GM12873 (cell line): ENCODE results near the gene TRIM75.
A peak's percentile ranks its signal among the peaks of the same experiment; 100 is the strongest.

ENCODE experiments used
- TF ChIP-seq, protein P1 (sequence below): IDR thresholded peaks from 2 replicates; pipeline ENCODE4 v1.5.1; 2012; ENCODE audit warnings: low read depth, mild to moderate bottlenecking, moderate library complexity, low read length, control low read depth; ENCODE audit not compliant: insufficient read depth; ENCODE audit errors: missing control alignments

TRIM75 gene

GRCh38 chr4:165055601-165056000 is 1.9 kb downstream of the TRIM75 start:
- TF ChIP-seq, protein P1, sequence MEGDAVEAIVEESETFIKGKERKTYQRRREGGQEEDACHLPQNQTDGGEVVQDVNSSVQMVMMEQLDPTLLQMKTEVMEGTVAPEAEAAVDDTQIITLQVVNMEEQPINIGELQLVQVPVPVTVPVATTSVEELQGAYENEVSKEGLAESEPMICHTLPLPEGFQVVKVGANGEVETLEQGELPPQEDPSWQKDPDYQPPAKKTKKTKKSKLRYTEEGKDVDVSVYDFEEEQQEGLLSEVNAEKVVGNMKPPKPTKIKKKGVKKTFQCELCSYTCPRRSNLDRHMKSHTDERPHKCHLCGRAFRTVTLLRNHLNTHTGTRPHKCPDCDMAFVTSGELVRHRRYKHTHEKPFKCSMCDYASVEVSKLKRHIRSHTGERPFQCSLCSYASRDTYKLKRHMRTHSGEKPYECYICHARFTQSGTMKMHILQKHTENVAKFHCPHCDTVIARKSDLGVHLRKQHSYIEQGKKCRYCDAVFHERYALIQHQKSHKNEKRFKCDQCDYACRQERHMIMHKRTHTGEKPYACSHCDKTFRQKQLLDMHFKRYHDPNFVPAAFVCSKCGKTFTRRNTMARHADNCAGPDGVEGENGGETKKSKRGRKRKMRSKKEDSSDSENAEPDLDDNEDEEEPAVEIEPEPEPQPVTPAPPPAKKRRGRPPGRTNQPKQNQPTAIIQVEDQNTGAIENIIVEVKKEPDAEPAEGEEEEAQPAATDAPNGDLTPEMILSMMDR: no peak

GRCh38 chr4:165058666-165059065 is 5.0 kb downstream of the TRIM75 start:
- TF ChIP-seq, protein P1: no peak

- TF ChIP-seq, protein P1: no peak
Observed at GRCh38 chr4:165059386-165059785, 5.7 kb downstream of the TRIM75 start.

GRCh38 chr4:165060938-165061337 is 7.3 kb downstream of the TRIM75 start:
- TF ChIP-seq, protein P1: peak; percentile 19

DNA sequence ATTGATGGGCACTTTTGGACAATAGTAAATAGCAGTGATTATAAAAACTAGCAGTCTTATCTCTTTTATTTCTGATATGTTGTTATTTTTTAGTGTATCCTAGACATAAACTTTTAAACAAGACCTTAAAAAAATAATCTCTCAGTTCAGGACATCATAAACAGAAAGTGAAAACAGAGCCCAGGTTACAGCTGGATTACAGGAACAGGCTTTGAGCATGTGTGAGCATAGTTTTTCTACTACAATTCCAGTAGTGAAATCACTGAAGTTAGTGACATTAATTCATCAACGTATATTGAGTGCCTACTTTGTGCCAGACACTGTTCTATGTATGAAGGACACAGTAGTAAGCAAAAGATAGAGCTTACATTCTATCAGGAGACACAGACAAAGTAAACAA is 16.9 kb downstream of the TRIM75 start:
- TF ChIP-seq, protein P1: no peak

DNA sequence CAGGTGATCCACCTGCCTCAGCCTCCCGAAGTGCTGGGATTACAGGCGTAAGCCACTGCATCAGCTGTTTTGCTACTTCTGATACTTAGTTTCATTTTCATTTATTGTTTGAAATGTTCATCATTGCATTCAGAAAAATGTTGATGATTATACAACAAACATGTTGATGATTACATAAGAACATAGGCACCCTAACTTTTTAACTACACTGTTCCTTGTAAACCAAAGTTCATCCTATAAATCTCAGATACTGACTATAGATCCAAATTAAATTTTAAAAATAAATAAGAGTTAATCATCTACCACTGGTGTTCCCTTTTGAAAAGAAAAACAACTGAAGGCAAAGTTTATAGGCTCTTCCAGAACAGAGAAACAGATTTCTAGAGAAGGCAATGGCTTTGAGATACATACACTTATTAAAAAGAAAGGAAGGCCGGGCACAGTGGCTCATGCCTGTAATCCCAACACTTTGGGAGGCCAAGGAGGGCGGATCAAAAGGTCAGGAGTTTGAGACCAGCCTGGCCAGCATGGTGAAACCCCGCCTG is 23.4 kb downstream of the TRIM75 start:
- TF ChIP-seq, protein P1: no peak

DNA sequence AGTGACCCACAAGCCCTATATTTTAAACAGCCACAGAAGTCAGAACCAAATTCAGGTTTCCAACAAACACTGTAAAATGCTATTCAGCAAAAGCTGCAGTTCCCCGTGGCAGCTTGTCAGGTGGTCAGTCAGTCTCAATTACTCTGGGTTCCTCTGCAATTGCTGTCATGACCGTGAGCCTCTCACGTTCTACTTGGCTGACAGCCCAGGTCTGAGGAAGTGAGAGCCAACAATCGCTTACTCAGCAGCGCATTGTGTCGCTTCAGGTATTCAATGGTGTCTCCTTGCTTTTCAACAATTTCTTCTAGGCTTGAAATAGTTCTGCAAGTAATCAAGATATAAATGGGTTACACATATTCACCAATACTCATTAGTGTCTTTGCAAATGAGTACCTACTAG is 25.8 kb downstream of the TRIM75 start:
- TF ChIP-seq, protein P1: no peak
